Embryonic facial prominence (tissue), 1 donor: ENCODE measurements around the gene BOLA1.
"Not testable (repeated sequence)": the region's sequence is repeated elsewhere in the genome, so short reads cannot be mapped to it uniquely, and the experiment has no call there.

Experiments used
- DNase-seq: peaks from one replicate; pipeline ENCODE4 v3.0.0-alpha.2; 2016; ENCODE audit errors: extremely low spot score

The BOLA1 gene, protein sequence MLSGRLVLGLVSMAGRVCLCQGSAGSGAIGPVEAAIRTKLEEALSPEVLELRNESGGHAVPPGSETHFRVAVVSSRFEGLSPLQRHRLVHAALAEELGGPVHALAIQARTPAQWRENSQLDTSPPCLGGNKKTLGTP

DNA sequence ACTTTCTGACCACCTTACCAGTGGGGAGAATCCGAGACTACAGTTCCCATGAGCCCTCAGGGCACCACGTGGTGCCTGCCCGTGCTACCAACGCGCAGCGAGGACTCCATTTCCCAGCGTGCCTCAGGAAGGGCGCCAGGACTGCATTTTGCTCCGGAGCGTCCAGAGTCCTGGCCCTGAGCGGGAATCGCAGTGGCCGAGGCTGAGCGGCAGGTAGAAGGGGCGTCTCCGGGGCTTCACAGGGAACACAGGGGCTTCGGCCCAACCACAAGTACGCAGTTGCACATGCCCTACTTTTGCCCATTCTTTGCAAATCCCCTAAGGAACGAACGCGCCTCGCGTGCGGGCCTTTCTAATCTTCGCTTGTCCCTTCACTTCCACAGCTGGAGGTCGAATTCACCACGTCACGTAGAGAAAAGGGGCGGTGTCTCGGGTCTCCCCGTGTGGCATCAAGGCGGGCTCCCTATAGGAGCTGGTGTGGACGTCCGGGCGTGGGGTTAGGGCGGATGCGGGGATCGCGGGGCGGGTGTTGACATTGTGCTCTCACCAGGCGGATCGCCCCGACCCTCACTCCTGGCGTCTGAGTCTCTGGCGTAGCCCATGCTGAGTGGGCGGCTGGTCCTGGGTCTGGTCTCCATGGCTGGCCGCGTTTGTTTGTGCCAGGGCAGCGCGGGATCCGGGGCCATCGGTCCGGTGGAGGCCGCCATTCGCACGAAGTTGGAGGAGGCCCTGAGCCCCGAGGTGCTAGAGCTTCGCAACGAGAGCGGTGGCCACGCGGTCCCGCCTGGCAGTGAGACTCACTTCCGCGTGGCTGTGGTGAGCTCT, at the start of gene BOLA1:
Gene BOLA1 (plus strand): TSS at position 109 of the 825 bp plus-strand sequence. CDS start 492 bp downstream, at position 601.
- peak; percentile 91 for DNase-seq

DNA sequence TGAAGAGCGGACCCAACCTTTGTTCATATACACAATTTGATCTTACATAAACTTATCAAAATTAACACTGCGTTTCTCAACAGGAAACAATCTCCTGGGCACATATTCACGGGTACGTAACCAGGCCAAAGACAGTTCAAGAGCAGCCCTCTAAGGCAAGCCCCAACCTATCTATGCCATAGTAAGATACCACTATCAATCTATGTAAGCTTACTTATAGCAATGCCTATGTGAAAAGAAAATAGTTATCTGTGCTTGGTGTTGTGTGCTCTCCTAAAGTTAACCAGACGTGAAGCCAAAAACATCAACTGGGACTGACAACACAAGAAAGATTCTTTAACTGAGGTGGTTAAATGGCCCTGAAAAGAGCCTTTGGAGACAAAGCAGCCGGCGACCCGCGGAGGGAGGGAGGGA, 49.4 kb upstream of the BOLA1 start:
- DNase-seq, result peak; percentile 11

DNA sequence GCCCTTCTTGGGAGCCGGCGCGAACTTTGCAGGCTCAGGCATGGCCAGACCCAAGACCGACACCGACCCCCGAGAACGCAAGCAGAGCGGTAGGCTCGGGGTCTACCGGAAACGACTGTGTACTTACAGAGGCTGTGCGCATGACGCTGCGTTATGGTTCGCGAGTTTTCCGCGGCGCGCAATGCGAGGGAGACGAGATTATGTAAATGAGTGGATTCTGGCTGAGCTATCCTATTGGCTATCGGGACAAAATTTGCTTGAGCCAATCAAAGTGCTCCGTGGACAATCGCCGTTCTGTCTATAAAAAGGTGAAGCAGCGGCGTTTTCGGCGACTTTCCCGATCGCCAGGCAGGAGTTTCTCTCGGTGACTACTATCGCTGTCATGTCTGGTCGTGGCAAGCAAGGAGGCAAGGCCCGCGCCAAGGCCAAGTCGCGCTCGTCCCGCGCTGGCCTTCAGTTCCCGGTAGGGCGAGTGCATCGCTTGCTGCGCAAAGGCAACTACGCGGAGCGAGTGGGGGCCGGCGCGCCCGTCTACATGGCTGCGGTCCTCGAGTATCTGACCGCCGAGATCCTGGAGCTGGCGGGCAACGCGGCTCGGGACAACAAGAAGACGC, 48.5 kb upstream of the BOLA1 start:
- not testable (repeated sequence) for DNase-seq

- not testable (repeated sequence) for DNase-seq
Observed at GRCh38 chr1:149851585-149852213, 47.7 kb upstream of the BOLA1 start.

GRCh38 chr1:149852263-149852662, 47.1 kb upstream of the BOLA1 start:
- not testable (repeated sequence) for DNase-seq

- not testable (repeated sequence) for DNase-seq
Observed at GRCh38 chr1:149860271-149860670, 39.1 kb upstream of the BOLA1 start.

DNA sequence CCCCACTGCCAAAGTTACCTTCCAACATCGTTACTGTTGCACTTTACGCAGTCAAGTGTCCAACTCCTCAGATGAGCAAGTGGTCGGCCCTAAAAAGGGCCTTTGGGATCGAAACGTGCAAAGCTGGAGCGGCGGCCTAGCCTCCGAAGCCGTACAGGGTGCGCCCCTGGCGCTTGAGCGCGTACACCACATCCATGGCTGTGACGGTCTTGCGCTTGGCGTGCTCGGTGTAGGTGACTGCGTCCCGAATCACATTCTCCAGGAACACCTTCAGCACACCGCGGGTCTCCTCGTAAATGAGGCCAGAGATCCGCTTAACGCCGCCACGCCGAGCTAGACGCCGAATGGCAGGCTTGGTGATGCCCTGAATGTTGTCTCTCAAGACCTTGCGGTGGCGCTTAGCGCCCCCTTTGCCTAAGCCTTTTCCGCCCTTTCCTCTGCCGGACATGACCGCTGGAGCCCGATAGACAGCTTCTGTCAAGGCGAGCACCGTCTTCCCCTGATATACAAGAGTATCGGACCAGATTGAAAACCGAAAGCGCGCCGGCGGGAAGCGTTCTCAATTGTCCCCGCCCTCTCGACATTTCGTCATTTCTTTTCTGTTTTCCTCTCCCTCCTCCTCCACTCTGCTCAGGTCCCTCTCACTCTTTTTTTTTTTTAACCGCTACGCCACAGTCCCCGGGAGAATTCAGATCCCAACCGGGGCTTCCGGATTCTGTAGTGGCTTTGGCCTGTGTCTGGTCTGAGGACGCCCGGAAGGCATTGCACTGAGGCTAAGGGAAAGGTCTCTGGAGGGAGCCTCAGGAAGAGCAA, 38.5 kb upstream of the BOLA1 start:
- DNase-seq, result not testable (repeated sequence)

GRCh38 chr1:149861497-149862054, 37.8 kb upstream of the BOLA1 start:
- not testable (repeated sequence) for DNase-seq

DNA sequence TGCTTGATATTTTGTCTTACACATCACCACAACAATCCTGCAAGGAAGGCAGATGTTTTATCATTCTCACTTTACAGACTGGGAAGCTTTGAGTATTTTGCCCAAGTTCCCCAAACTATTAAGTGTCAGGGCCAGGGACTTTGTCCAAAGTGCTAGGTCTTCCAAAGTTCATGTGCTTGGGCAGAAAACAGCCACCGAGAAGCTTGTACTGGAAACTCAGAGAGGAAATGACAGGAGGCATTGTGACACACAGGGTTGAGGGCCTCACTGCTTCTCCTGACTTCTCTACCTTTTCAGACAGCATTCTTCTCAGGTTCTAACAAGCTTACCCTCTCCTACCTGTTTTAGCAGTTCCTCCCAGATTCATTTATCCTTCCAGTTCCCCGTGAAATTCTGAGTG, 32.5 kb upstream of the BOLA1 start:
- not testable (repeated sequence) for DNase-seq

- DNase-seq, result not testable (repeated sequence)
Observed at GRCh38 chr1:149873060-149873459, 26.3 kb upstream of the BOLA1 start.

GRCh38 chr1:149877211-149877946, 22.0 kb upstream of the BOLA1 start:
- DNase-seq, result no peak

GRCh38 chr1:149879556-149879955, 19.8 kb upstream of the BOLA1 start:
- no peak for DNase-seq

- DNase-seq, result no peak
Observed at GRCh38 chr1:149881876-149882275, 17.5 kb upstream of the BOLA1 start.

DNA sequence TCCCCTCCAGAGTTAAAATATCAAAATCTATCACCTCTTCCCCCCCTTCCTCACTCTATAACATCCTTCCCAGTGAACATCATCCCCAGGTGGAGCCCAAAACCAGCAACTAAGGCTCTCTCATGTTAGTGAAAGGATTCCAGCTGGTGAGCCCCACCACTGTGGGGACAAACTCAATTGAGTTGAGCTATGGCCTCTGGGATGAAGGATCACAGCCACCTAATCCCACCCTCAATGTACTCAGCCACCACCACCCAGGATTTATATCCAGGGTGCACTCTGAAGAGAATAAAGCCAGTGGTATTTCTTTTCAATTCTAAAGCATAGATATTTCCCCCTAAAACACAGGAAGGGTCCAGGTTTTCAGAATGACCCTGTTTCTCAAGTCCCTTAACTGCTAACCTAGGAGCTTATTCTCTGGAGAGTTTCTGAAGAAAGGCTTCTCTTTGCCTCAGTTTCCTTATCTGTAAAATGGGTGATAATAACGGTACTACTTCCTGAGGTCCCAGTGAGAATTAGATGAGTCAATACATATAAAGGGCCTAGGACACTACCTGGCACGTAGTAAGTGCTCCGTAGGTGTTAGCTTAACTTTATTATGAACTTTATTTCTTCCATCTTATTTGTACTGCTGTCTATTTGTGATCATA, 15.6 kb upstream of the BOLA1 start:
- no peak for DNase-seq

GRCh38 chr1:149884433-149885338, 14.7 kb upstream of the BOLA1 start:
- DNase-seq, result no peak

DNA sequence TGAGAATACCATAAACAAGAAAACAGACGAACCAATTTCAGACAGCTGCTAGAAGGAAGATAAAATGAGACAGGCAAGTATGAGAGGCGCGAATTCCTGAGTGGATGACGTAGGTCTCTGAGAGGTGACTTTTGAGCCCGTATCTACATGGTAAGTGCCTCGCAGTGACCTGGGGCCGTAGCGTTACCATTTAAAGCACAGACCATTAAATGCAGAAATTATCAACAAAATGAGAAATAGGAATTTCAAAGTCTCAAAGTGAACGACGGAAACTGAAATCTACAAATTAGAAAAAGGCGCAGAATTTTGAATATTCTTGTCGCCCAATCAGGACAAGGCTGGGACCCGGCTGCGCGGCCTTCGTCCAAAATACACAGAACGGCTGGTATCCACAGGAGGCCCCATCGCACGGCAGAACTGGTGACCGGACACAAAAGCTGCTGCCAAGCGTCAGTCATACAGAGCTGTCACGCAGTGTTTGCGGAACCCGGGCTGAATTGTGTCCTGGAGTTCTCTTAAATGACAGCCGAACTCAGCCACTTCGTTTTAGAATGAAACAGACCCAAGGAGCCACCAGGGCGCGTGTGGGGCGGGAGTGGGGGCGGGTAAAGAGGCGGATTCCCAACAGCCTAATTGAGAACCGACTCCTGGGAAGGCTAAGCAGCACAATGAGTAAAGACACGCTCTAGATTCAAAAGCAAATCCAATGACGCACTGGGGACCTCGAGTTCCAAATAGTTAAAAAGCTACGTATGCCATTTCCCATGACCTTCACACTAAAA, 13.8 kb upstream of the BOLA1 start:
- peak; percentile 76 for DNase-seq

DNA sequence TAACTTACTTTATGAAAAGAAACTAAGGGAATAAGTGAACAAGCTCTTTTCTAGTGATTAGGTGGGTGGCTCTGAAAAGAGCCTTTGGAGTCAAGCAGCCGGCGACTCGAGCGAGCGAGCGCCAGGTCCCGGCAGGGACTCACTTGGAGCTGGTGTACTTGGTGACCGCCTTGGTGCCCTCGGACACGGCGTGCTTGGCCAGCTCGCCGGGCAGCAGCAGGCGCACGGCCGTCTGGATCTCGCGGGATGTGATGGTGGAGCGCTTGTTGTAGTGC, 13.3 kb upstream of the BOLA1 start:
- not testable (repeated sequence) for DNase-seq
